HFFc6 (cell line): ENCODE data around the gene DBH. TPM values are rescaled to one million over a fixed set of nuclear protein-coding genes. Genes with fewer than 3 reads are reported as not detected.

Source experiments
- DNase-seq: peaks from one replicate; pipeline ENCODE4 v3.0.0-alpha.2; 2018
- H3K27ac Mint-ChIP-seq: 2 replicates; pipeline ENCODE4 v1.8.0; 2020; ENCODE audit warnings: mild to moderate bottlenecking, mixed read lengths
- H3K27me3 Mint-ChIP-seq: 2 replicates; pipeline ENCODE4 v1.8.0; 2021; ENCODE audit warnings: mild to moderate bottlenecking, moderate library complexity, mixed read lengths; ENCODE audit not compliant: insufficient read depth
- H3K36me3 Mint-ChIP-seq: 2 replicates; pipeline ENCODE4 v1.8.0; 2021; ENCODE audit warnings: low read depth, mixed read lengths
- H3K4me1 Mint-ChIP-seq: 2 replicates; pipeline ENCODE4 v1.8.0; 2020; ENCODE audit warnings: low read depth, mixed read lengths
- H3K4me3 Mint-ChIP-seq: 2 replicates; pipeline ENCODE4 v1.8.0; 2020; ENCODE audit warnings: mild to moderate bottlenecking, moderate library complexity, mixed read lengths
- H3K9me3 Mint-ChIP-seq: 2 replicates; pipeline ENCODE4 v1.8.0; 2020; ENCODE audit warnings: mild to moderate bottlenecking, mixed read lengths
- total RNA-seq, 6 experiments: library from RNA; stranded (reverse); fragmentation: NEBNext Ultra II Directional; extraction: Animal tissue kit (Norgen Biotek cat#: 25700); gene quantifications; 2 replicates in 1 of 6; 3 replicates in 5 of 6; pipeline ENCODE4 v1.2.3, GENCODE V29; 2021
- TF ChIP-seq, protein P1 (sequence below): fragments of 200-600 bp; sonication (generic); IDR thresholded peaks from 2 replicates; pipeline ENCODE4 v1.5.0; 2021; ENCODE audit warnings: antibody characterized with exemption, mild to moderate bottlenecking

DBH gene
- total RNA-seq, 6 experiments from 2014 or later, result not detected

DNA sequence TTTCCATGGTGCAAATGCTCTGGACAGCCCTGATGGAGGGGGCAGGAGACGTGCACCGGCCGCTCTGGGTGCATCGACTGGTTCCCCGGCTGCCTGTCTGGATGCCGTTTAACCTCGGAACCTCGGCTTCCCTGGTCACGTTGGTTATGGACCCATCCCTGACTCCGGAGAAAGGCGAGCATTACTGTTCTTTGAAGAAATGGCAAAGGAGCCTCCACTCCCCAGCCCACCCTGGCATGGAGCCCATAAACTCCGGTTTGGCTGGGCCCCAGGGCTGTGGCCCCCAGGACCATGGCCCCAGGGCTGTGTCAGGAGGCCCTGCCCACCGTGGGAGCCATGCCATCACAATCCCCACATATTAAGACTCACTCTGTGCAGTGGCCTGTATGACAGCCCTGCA is 28.9 kb downstream of the DBH start:
- Mint-ChIP-seq H3K36me3 (no peaks in the 10 kb centered on the region), H3K27ac (no peak overlapping the region), H3K4me1 (no peaks in the 10 kb centered on the region), H3K27me3 (peaks cover 26% of the 10 kb centered on the region), H3K4me3 (no peak overlapping the region), H3K9me3 (no peaks in the 10 kb centered on the region)
- DNase-seq, result no peak
- TF ChIP-seq, protein P1, sequence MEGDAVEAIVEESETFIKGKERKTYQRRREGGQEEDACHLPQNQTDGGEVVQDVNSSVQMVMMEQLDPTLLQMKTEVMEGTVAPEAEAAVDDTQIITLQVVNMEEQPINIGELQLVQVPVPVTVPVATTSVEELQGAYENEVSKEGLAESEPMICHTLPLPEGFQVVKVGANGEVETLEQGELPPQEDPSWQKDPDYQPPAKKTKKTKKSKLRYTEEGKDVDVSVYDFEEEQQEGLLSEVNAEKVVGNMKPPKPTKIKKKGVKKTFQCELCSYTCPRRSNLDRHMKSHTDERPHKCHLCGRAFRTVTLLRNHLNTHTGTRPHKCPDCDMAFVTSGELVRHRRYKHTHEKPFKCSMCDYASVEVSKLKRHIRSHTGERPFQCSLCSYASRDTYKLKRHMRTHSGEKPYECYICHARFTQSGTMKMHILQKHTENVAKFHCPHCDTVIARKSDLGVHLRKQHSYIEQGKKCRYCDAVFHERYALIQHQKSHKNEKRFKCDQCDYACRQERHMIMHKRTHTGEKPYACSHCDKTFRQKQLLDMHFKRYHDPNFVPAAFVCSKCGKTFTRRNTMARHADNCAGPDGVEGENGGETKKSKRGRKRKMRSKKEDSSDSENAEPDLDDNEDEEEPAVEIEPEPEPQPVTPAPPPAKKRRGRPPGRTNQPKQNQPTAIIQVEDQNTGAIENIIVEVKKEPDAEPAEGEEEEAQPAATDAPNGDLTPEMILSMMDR, result no peak

- Mint-ChIP-seq H3K27ac (no peak overlapping the region), H3K4me3 (no peak overlapping the region), H3K4me1 (no peaks in the 10 kb centered on the region), H3K36me3 (no peaks in the 10 kb centered on the region), H3K27me3 (peaks cover 24% of the 10 kb centered on the region), H3K9me3 (no peaks in the 10 kb centered on the region)
- DNase-seq, result no peak
- TF ChIP-seq, protein P1, result no peak
Observed at GRCh38 chr9:133665535-133665934, 29.4 kb downstream of the DBH start.

DNA sequence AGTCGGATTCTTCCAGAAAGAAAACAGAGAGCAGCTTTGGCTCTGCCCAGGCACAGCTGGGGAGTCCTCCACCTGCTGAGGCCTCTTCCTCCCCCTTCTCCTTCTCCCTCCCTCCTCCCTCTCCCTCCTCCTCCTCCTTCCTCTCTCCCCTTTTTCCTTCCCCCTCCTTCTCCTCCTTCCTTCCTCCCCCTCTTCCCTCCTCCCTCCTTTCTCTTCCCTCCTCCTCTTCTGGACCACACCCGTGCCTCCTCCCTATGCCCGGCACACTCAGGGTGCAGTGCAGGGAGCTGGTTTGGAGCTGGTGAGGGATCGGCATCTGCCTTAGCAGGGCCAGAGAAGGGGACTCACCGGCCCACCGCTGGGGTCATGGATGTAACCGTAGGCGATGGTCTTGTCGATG is 30.2 kb downstream of the DBH start:
- no peaks in the 10 kb centered on the region for H3K36me3 Mint-ChIP-seq
- H3K4me1 Mint-ChIP-seq, result no peaks in the 10 kb centered on the region
- no peaks in the 10 kb centered on the region for H3K9me3 Mint-ChIP-seq
- TF ChIP-seq, protein P1, result no peak
- no peak for DNase-seq
- no peak overlapping the region for H3K27ac Mint-ChIP-seq
- peaks cover 26% of the 10 kb centered on the region for H3K27me3 Mint-ChIP-seq
- H3K4me3 Mint-ChIP-seq, result no peak overlapping the region

DNA sequence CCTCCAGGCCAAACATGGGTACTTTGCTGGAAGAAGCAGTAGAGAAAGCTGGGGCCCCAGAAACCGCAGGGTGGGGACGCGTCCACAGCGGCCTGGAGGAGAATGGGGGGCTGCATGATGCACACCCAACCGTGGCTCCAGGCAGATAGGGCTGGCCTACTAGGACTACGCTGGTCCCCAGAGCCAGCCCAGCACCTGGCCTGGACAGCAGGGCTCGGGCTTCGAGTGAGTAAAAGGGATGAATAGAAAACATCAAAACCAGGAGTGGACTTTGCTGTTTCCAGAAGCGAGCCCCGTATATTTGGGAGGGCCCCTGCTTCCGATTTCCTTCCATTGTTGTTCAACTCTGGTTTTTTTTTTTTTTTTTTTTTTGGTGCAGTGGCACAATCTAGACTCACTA is 30.7 kb downstream of the DBH start:
- TF ChIP-seq, protein P1, result no peak
- no peak overlapping the region for H3K27ac Mint-ChIP-seq
- no peak for DNase-seq
- no peaks in the 10 kb centered on the region for H3K36me3 Mint-ChIP-seq
- H3K4me3 Mint-ChIP-seq, result no peak overlapping the region
- H3K4me1 Mint-ChIP-seq, result no peaks in the 10 kb centered on the region
- H3K9me3 Mint-ChIP-seq, result no peaks in the 10 kb centered on the region; the same call in 1 of the 2 replicates
- peaks cover 23% of the 10 kb centered on the region for H3K27me3 Mint-ChIP-seq

DNA sequence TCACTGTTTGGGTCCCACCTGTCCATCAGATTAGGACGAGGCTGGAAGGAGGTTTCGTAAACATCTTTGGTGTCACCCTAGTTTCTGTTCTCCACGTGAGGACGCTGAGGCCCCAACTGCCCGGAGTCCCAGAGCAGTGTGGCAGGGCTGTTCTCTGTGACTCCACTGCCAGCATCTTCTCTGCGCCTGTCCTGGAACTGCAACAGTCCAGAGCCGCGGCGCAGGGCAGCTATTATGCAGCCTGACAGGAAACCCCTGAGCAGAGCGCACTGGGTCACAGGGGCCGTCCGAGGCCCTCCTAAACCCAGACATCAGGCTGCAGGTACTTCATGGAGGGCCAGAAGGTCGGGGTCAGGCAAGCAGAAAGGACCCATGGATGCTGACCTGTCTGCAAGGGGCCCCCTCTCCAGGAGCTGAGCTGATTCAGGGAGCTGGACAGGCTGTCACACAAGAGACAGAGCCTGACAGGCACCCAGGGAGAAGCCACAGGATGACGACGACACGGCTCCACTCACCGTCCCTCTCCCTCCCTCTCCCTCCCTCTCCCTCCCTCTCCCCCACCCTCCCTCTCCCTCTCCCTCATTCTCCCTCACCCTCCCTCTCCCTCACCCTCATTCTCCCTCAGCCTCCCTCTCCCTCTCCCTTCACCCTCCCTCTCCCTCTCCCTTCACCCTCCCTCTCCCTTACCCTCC is 31.7 kb downstream of the DBH start:
- no peak overlapping the region for H3K27ac Mint-ChIP-seq
- H3K9me3 Mint-ChIP-seq, result peaks cover 4% of the 10 kb centered on the region; the same call in 1 of the 2 replicates
- no peak for DNase-seq
- H3K4me3 Mint-ChIP-seq, result no peak overlapping the region
- TF ChIP-seq, protein P1, result no peak
- H3K4me1 Mint-ChIP-seq, result no peaks in the 10 kb centered on the region
- H3K36me3 Mint-ChIP-seq, result no peaks in the 10 kb centered on the region
- H3K27me3 Mint-ChIP-seq, result peaks cover 20% of the 10 kb centered on the region
